HCT116 (cell line): ENCODE results near the gene ADGRA1.

Source experiments
- ZNF274 ChIP-seq: fragments of 200-500 bp; sonication (Bioruptor generic); IDR thresholded peaks from 2 replicates; pipeline ENCODE4 v1.6.1; 2014; ENCODE audit warnings: mild to moderate bottlenecking, low read depth, low read length, inconsistent platforms
- TF ChIP-seq, protein P1 (sequence below), 3 experiments: fragments of 200-600 bp in 1 of 3; sonication (generic) in 1 of 3; IDR thresholded peaks in 2 of 3; conservative IDR thresholded peaks in 1 of 3; 2 replicates each; pipeline ENCODE4 v1.5.1; 2012 to 2017; ENCODE audit warnings: low read depth in 2 of 3, low read length in 2 of 3, antibody characterized with exemption in 1 of 3, borderline replicate concordance in 1 of 3, control low read depth in 1 of 3, mild to moderate bottlenecking in 1 of 3, mixed read lengths in 1 of 3, mixed run types in 1 of 3, moderate library complexity in 1 of 3; ENCODE audit not compliant: insufficient read depth in 1 of 3

DNA sequence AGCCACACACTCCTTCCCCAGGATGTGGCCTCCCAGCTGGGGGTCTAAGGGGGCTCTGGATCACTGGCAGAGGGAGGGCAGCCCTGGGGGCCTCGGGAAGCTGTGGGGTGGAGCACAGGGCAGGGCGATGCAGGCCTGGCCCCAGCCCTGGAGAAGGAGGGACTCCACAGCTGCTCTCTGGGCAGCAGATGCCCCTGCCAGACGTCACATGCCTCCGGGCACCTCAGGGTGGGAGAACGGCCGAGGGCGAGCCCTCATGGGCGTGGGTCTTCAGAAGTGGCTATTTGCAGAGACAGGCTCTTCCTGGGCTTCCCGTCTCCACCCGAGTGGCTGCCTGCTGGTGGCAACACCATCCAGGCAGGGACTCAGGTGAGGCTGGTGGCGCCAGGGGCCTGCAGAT is 16.0 kb upstream of the ADGRA1 start:
- TF ChIP-seq, protein P1, sequence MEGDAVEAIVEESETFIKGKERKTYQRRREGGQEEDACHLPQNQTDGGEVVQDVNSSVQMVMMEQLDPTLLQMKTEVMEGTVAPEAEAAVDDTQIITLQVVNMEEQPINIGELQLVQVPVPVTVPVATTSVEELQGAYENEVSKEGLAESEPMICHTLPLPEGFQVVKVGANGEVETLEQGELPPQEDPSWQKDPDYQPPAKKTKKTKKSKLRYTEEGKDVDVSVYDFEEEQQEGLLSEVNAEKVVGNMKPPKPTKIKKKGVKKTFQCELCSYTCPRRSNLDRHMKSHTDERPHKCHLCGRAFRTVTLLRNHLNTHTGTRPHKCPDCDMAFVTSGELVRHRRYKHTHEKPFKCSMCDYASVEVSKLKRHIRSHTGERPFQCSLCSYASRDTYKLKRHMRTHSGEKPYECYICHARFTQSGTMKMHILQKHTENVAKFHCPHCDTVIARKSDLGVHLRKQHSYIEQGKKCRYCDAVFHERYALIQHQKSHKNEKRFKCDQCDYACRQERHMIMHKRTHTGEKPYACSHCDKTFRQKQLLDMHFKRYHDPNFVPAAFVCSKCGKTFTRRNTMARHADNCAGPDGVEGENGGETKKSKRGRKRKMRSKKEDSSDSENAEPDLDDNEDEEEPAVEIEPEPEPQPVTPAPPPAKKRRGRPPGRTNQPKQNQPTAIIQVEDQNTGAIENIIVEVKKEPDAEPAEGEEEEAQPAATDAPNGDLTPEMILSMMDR (IDR thresholded peaks at IDR 0.05 in 2 of 3, conservative IDR thresholded peaks at IDR 0.05 in 1 of 3; ENCODE audit: borderline replicate concordance in 1 of 3, insufficient read depth in 1 of 3, low read depth in 2 of 3, low read length in 2 of 3), result no peak
- no peak for TF ChIP-seq ZNF274
